AG09319 (cell line): ENCODE data around the gene CATSPERE.

Source experiments
- DNase-seq: peaks from one replicate; pipeline ENCODE4 v3.0.0-alpha.2; 2010; ENCODE audit warnings: low read depth; ENCODE audit errors: extremely low read depth
- CTCF ChIP-seq: IDR thresholded peaks from 2 replicates; pipeline ENCODE4 v1.5.1; 2011; ENCODE audit warnings: low read depth, mild to moderate bottlenecking, inconsistent platforms, low read length, moderate library complexity

CATSPERE gene

GRCh38 chr1:244502630-244503029, 41.6 kb downstream of the CATSPERE start:
- no peak for TF ChIP-seq CTCF
- DNase-seq, result no peak

- no peak for DNase-seq
These were observed 52.4 kb downstream of the CATSPERE start for GRCh38 chr1:244513493-244513892.

GRCh38 chr1:244515680-244516079, 54.6 kb downstream of the CATSPERE start:
- no peak for DNase-seq
- no peak for TF ChIP-seq CTCF

More at GRCh38 chr1:244513493-244513892, 52.4 kb downstream of the CATSPERE start:
- TF ChIP-seq CTCF, result no peak

- DNase-seq, result no peak
These were observed 75.2 kb downstream of the CATSPERE start for GRCh38 chr1:244536316-244536715.

GRCh38 chr1:244545511-244545910, 84.4 kb downstream of the CATSPERE start:
- no peak for TF ChIP-seq CTCF
- DNase-seq, result no peak

More at GRCh38 chr1:244536316-244536715, 75.2 kb downstream of the CATSPERE start:
- TF ChIP-seq CTCF, result no peak

GRCh38 chr1:244548558-244549115, 87.6 kb downstream of the CATSPERE start:
- no peak for TF ChIP-seq CTCF
- no peak for DNase-seq

GRCh38 chr1:244552336-244552735, 91.3 kb downstream of the CATSPERE start:
- TF ChIP-seq CTCF, result no peak
- no peak for DNase-seq
